Stromal cell of bone marrow (primary cell): ENCODE results near the gene ABCB6.
"Not testable (repeated sequence)": the region's sequence is repeated elsewhere in the genome, so short reads cannot be mapped to it uniquely, and the experiment has no call there.

Experiments
- DNase-seq: peaks from one replicate; pipeline ENCODE4 v3.0.0-alpha.2; 2012; ENCODE audit warnings: low read depth

The ABCB6 gene

DNA sequence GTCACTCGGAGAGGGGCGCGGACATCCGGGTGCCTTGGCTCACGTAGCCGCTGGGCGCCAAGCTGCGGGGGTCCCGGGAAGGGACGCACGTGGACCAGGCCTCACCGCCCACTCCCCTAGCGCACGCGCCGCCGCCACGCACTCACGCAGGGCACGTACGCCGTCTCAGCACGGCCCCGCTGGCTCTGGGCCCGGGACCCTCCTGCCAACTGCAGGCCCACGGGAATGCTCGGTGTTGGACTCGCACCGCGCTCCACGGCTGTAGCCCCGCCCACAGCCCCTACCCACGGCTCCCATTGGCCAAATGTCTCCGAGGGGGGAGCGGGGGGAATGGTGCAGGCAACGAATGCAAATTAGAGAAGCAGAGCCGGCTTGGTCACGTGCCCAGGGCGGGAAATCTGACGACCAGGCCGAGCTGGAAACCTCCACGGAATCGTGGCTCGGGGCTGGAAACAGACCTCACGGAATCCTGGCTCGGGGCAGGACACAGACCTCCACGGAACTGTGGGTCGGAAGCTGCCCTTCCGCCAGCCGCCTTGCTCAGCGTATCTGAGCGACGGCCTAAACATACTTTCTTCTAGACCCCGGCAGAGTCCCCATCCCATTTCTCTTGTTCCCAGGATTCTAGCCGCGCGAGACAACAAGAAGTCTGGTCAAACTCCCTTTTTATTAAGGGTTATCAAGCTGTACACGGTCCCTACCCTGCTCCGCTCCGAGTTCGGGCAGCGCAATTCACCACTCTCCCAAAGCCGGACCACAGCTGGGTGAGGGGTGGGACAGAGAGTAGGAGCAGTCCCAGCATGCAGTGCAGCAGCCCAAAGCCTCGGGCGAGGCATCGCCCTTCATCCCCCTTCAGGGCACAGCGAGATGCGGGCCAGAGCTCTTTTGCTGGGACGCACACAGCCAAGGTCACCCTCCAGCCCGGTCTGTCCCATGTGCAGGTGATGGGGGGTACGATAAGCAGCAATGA lies at the start of gene ABCB6:
TSS of gene ABCB6 (minus strand) at position 227 of the 970 bp plus-strand sequence. CDS start 285 bp downstream, outside the sequence.
- DNase-seq, result peak; percentile 95

GRCh38 chr2:219268294-219268693 lies 49.5 kb upstream of the ABCB6 start:
- DNase-seq, result no peak

DNA sequence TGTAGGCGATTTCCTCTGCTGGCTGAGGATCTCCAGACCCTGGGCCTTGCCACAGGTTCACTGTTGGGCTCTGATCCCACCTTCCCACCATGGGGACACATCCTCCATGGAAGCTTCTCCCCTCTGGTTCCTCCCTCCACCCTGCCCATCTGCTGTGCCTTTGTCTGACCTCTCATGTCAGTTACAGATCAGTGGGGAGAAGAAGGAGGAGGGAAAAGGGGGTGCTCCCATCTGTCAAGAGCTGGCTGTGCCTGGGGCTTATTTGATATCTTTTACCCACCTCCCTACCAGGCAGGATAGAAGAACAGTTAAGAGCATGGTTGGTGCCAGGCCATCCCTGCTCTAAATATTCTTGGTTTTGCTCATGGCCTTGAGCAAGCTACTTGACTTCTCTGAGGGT lies 48.1 kb upstream of the ABCB6 start:
- no peak for DNase-seq

- no peak for DNase-seq
Observed at GRCh38 chr2:219266232-219266631, 47.5 kb upstream of the ABCB6 start.

DNA sequence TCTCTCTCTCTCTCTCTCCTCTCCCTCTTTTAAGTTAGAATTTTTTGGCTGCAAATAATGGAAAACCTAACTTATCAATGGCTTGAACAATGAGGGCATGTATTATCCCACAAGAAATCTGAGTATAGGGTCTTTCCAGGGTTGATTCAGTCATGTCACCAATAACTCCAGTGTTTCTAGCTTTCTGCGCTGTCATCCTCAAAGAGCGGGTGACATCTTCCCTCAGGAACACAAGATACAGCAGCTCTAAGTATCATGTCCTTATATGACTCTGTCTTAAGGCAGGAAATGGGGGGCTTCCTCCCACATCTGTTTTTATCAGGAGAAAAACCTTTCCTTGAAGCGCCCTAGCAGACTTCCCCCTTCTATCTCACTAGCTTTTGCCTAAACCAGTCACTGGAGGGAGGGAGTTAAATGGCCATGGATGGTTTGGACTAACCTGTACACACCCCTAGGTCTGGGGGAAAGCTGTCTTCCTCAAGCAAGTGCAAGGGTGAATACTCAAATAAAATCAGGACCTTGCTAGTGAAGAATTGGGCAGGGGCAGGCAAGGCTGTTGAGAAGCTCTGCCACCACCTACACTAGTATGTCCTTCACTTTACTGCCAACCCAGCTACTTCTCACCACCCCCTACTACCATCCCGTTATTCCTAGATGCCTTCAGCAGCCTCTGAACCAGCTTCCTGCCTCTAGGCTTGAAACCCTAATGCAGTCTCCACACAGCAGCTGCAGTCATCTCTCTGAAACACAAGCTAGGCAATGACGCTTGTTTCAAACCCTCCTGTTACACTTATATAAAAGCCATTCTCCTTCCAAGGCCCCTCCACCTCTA lies 42.5 kb upstream of the ABCB6 start:
- no peak for DNase-seq

GRCh38 chr2:219258942-219259341 lies 40.2 kb upstream of the ABCB6 start:
- not testable (repeated sequence) for DNase-seq

GRCh38 chr2:219254590-219255201 lies 35.9 kb upstream of the ABCB6 start:
- DNase-seq, result no peak

DNA sequence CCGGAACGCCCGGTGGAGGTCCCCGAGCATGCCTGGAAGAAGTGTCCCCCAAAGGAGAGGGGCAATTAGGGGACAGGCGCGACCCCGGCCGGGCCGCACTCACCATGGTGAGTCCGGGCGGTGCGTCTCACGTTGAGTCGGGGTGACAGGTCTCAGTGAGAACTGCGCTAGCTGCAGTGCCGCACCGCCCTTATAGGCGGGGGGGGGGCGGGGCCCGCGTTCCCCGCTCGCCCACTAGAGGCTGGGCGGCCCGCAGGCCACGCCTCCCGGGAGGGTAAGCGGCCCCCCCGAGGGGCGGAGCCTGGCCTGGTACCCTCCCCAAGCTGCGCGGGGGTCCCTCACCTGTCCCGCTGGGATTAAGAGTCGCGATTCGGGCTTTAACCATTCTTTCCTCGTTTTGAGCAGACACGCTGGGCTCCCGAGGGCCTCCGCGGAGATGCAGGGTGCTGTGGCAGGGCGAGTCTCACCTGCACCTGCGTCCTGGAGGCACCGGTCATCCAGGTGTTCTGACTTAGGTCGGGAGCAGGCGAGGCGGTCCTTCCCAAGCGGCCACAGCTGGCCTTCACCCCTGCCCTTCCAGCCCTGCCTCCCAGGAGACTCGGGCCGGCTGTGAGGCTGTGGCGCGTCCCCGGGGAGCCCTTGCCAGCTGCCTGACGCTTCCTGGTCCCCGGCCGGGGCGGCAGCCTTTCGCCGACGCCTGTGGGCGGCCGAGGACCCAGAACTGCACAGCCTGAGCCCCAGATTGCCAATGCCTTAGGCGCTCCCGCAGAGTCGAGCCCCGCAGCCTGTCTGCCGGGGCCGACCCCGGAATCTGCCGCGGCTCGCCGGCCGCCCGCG lies 35.2 kb upstream of the ABCB6 start, which contains the start of gene TUBA4A:
TSS of gene TUBA4A (minus strand) at position 166 of the 837 bp plus-strand sequence. CDS start at position 106, 60 bp downstream.
- peak; percentile 53 for DNase-seq

GRCh38 chr2:219252900-219253752 lies 34.4 kb upstream of the ABCB6 start, which contains the start of gene TUBA4B:
TUBA4B (plus strand) TSS chr2:219253243; CDS start chr2:219253408, 165 bp downstream.
- no peak for DNase-seq

- DNase-seq, result no peak
Observed at GRCh38 chr2:219252570-219252899, 33.8 kb upstream of the ABCB6 start.

- DNase-seq, result no peak
Observed at GRCh38 chr2:219252084-219252483, 33.3 kb upstream of the ABCB6 start.

DNA sequence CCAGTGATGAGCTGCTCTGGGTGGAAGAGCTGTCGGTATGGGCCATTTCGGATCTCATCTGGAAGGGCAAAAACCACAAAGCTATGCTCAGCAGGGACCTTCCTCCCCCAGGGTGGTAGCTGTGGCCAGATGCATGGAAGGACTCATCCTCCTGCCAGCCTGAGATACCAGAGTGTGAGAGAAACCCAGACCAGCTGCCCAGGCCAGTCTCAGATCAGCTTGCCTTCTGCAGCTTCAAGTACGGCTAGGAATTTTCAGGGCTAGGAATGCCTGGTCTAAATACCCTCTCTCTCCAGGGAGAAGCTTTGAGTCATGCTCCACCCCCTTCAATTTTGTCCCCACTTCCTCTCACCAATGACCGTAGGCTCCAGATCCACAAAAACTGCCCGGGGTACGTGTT lies 32.9 kb upstream of the ABCB6 start:
- DNase-seq, result no peak

- no peak for DNase-seq
Observed at GRCh38 chr2:219250049-219250781, 31.5 kb upstream of the ABCB6 start.

- peak; percentile 58 for DNase-seq
Observed at GRCh38 chr2:219249203-219249980, 30.6 kb upstream of the ABCB6 start.

DNA sequence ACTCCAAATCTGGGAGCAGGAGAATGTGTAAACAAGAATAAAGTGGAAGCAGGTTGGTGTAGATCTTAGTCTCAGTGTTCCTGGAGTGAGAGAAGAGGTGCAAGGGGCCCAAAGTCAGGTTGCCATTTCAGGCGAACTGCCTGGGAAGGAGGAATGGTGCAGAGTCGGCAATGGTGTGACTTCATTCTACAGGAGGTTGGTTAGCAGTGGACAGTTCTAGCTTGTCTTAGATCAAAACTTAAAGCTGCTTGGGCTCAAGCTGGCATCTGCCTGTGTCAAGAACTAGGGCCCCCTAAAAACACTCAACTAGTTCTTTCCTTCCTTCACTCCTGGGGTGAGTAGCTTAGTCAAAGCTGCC lies 30.1 kb upstream of the ABCB6 start:
- DNase-seq, result no peak

- no peak for DNase-seq
Observed at GRCh38 chr2:219247678-219248642, 29.2 kb upstream of the ABCB6 start.

GRCh38 chr2:219246559-219246958 lies 27.8 kb upstream of the ABCB6 start:
- DNase-seq, result no peak

GRCh38 chr2:219245899-219246230 lies 27.1 kb upstream of the ABCB6 start:
- no peak for DNase-seq
